ENCODE data around the gene ST13.

DNA sequence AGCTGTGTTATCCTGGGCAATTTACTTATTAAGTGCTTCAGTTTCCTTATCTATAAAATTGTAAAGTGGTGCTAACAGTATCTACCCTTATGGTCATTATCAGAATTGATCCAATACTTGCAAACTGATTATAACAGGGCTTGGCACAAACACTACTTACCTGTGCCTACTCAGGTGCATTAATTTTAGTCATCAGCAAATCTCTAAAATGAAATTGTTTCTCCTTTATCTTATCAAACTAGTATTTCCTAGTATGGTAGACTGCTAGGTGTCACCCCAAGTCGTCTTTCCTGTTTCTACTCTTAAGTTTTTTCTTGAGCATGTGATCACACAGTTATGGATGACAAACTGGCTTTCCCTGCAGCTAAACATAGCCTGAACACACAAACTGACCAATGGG, 33.0 kb downstream of the ST13 start:
- TF ChIP-seq, protein P1, sequence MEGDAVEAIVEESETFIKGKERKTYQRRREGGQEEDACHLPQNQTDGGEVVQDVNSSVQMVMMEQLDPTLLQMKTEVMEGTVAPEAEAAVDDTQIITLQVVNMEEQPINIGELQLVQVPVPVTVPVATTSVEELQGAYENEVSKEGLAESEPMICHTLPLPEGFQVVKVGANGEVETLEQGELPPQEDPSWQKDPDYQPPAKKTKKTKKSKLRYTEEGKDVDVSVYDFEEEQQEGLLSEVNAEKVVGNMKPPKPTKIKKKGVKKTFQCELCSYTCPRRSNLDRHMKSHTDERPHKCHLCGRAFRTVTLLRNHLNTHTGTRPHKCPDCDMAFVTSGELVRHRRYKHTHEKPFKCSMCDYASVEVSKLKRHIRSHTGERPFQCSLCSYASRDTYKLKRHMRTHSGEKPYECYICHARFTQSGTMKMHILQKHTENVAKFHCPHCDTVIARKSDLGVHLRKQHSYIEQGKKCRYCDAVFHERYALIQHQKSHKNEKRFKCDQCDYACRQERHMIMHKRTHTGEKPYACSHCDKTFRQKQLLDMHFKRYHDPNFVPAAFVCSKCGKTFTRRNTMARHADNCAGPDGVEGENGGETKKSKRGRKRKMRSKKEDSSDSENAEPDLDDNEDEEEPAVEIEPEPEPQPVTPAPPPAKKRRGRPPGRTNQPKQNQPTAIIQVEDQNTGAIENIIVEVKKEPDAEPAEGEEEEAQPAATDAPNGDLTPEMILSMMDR (IDR thresholded peaks at IDR 0.05) = no peak
- no peak for TF ChIP-seq POLR2A (IDR thresholded peaks at IDR 0.05)

Measured in thyroid gland (tissue), 4 donors.